GM18861 (cell line): ENCODE measurements around the gene TADA2A.
A peak's percentile ranks its signal among the peaks of the same experiment; 100 is the strongest.
"Not testable (repeated sequence)": the region's sequence is repeated elsewhere in the genome, so short reads cannot be mapped to it uniquely, and the experiment has no call there.

Experiments
- ATAC-seq: cut with Tn5 transposase; IDR thresholded peaks from one replicate; pipeline ENCODE4 v1.9.1; 2021; ENCODE audit not compliant: unreplicated experiment

The TADA2A gene

GRCh38 chr17:37399265-37399803, 7.4 kb upstream of the TADA2A start:
- no peak for ATAC-seq

DNA sequence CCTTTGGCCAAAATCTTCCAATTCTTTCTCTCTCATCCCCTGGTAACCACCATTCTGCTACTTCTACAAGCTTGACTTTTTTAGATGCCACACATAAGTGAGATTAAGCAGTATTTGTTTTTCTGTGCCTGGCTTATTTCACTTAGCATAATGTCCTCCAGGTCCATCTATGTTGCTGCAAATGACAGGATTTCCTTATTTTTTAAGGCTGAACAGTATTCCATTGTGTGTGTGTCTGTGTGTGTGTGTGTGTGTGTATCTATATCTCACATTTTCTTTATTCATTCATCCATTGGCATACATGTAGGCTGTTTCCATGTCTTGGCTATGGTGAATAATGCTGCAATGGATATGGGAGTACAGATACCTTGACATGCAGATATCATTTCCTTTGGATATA, 6.2 kb upstream of the TADA2A start:
- ATAC-seq = no peak

- not testable (repeated sequence) for ATAC-seq
Measured at GRCh38 chr17:37405522-37405921, 1.2 kb upstream of the TADA2A start.

GRCh38 chr17:37405955-37406634, 591 bp upstream of the TADA2A start:
- peak; percentile 22 for ATAC-seq

DNA sequence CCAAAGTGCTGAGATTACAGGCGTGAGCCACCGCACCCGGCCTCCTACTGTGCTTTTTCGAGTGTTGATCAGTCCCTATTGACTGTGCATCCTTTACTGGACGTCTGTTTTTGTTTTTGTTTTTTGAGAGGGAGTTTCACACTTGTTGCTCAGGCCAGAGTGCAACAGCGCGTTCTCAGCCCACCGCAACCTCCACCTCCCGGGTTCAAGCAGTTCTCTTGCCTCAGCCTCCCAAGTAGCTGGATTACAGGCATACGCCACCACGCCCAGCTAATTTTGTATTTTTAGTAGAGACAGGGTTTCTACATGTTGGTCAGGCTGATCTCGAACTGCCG, 1.4 kb downstream of the TADA2A start:
- ATAC-seq = not testable (repeated sequence)

- ATAC-seq = no peak
Measured at GRCh38 chr17:37410357-37410756, 3.7 kb downstream of the TADA2A start.

- ATAC-seq = no peak
Measured at GRCh38 chr17:37413875-37414519, 7.3 kb downstream of the TADA2A start.

- ATAC-seq = no peak
Measured at GRCh38 chr17:37417852-37418251, 11.2 kb downstream of the TADA2A start.

- no peak for ATAC-seq
Measured at GRCh38 chr17:37422971-37423625, 16.4 kb downstream of the TADA2A start.

DNA sequence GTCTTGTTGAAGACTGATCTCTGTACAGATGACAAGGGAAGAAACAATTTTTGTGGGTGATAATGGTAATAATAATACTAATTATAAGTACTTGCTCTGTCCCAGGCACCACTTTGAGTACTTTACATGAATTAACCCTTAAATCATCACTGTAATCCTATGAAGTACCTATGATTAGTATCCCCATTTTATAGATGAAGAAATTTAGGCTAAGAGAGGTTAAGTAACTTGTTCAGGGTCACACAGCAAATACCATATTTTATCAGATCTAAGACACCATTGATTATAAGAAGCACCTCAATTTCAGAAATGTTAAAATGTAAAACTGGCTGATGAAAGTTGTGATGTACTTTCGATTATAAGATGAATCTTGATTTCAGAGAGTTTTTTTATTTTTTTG, 18.6 kb downstream of the TADA2A start:
- ATAC-seq = no peak

DNA sequence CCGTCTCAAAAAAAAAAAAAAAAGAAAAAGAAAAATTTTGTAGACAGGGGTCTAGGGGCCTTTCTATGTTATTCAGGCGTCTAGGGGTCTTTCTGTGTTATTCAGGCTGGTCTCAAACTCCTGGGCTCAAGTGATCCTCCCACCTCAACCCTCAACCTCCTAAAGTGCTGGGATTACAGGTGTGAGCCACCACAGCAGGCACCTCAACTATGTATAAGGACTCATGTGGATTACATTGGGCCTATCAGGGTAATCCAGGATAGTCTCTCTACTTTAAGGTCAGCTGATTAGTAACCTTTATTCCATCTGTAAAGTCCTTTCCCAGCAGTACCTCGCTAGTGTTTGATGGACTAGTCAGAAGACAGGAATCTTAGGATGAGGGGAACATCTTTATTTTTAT, 22.4 kb downstream of the TADA2A start:
- no peak for ATAC-seq

GRCh38 chr17:37429453-37429852, 22.8 kb downstream of the TADA2A start:
- no peak for ATAC-seq

GRCh38 chr17:37430051-37430627, 23.5 kb downstream of the TADA2A start:
- ATAC-seq = no peak

GRCh38 chr17:37432671-37433070, 26.0 kb downstream of the TADA2A start:
- ATAC-seq = no peak

DNA sequence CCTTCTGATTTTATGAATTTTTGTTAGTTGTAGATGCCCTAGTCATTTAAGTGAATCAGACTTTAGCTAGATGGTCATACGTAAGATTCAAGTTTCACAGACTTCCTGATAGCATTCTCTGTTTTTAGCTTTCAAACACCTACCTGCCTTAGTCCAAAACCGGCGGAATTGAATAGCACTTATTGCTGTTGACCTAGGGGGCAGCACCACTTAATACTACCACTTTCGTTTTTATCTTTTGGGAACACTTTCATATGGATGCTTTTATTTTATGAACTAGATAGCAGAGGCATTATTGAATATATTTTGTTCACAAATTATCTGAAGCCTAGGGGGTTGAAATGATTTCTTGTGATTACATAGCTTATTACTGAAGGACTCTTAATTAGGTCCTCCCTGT, 31.5 kb downstream of the TADA2A start:
- no peak for ATAC-seq

- ATAC-seq = no peak
Measured at GRCh38 chr17:37440424-37440823, 33.7 kb downstream of the TADA2A start.

DNA sequence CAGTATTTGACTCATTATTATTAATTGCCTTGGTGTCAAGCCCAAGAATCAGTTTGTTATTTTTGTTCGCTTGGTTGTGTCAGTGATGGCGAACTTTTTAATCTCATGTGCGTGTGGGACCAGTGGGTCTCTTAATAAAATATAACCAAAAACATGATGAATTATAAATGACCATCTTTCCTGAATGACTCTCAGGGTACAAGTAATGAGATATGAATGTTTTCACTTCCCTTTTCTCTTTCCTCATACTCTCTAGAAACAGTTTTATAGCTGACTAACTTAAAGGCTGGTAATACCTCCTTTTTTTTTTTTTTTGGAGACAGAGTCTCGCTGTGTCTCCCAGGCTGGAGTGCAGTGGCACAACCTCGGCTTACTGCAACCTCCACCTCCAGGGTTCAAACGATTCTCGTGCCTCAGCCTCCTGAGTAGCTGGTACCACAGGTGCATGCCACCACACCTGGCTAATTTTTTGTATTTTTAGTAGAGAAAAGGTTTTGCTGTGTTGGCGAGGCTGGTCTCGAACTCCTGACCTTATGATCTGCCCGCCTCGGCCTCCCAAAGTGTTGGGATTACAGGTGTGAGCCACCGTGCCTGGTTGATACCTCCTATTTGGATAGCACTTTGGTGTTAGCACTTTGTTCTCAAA, 34.8 kb downstream of the TADA2A start:
- not testable (repeated sequence) for ATAC-seq

DNA sequence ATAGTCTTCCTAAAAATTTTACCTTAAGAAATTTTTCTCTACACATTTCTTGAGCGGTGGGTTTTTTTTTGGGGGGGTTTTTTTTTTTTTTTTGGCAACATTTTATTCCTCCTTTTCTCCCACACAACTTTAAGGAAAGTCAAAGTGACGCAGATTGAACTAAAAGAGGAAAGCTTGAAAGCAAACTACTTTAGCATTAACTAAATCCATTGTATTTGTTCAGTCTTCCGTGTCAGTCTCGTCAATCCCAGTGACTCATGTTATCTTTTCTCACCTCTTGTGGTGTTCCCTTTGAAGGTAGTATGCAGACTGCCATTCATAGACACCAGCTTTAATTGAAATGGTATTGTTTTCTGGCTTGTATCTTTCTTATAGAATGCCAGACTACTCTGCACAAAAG, 39.3 kb downstream of the TADA2A start:
- ATAC-seq = no peak

DNA sequence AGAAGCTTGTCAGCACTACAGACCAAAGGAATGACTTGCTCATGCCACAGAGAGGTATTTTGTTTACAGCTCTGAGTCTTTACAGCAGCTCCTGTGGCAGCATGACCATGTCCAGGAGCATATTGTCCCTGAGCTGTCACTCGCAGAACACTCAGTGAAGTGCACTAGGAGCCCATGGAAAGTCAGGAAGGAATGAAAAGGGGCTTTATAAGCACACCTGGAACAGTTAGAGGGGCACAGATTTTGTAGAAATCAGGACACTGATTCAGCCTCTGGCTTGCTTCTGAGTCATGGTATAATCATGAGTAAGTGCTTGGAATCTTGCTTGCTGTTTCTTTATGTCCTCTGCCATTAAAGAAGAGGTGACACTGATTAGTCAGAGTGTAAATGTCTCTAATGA, 41.0 kb downstream of the TADA2A start:
- no peak for ATAC-seq

GRCh38 chr17:37450112-37450511, 43.4 kb downstream of the TADA2A start:
- ATAC-seq = no peak

DNA sequence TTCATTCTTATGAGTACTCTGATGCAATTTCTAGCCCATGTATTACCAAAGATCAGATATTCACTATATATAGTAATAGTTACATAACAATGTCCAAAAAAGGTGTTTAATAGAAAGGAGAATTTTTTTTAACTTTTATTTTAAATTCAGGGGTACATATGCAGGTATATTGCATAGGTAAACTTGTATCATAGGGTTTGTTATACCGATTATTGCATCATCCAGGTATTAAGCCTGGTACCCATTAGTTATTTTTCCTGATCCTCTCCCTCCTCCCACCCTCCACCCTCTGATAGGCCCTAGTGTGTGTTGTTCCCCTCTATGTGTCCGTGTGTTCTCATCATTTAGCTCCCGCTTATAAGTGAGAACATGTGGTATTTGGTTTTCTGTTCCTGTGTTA, 51.1 kb downstream of the TADA2A start:
- not testable (repeated sequence) for ATAC-seq
